ENCODE results near the gene CES2. TPM values are rescaled to one million over a fixed set of nuclear protein-coding genes. Genes with fewer than 3 reads are reported as not detected.
A peak's percentile ranks its signal among the peaks of the same experiment; 100 is the strongest.

CES2 gene
- polyA plus RNA-seq, 2 of the 4 experiments (the other 2 are of a cell fraction): 20.3 to 20.4 TPM

DNA sequence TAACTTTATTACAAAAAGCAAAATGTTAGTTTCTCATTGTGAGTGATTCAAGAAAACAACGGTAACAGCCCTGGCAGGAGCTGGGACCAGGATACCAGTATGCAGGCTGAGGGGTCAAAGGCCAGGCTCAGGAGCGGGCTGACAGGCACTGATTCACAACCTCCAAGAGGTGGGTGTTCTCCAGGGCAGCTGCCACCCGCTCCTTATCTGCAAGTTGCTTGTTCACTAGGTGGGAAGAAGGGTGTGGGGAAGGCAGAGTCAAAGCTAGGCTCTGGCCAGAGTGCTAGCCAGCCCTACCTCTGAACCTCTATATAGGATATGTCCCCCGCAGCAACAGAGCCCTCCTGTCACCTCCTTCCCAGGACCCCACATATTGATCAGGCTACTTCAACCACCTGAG is 3.2 kb upstream of the CES2 start:
- WGBS (ENCODE audit: missing lambda C conversion rate): 92% methylated on average over 4 of the region's 4 CpGs
- Histone ChIP-seq H3K4me1 (peaks cover 44% of the 10 kb centered on the region), H3K9me3 (no peaks in the 10 kb centered on the region), H3K27ac (no peak overlapping the region), H3K4me3 (no peak overlapping the region), H3K4me2 (no peak overlapping the region)
- FAIRE-seq: no peak
- no peak for DNase-seq (ENCODE audit: low read depth in 1 of 2, low spot score in 1 of 2)
- ATAC-seq: no peak
- CTCF ChIA-PET: interaction anchor here (0.6 to 5.4 kb wide), 4 partner anchors 12 to 420 kb away, joined by 3 to 56 read pairs (median 6); no protein-coding TSS in a partner anchor
- TF ChIP-seq, protein P1, sequence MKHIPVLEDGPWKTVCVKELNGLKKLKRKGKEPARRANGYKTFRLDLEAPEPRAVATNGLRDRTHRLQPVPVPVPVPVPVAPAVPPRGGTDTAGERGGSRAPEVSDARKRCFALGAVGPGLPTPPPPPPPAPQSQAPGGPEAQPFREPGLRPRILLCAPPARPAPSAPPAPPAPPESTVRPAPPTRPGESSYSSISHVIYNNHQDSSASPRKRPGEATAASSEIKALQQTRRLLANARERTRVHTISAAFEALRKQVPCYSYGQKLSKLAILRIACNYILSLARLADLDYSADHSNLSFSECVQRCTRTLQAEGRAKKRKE (CRISPR knock-in tag; IDR thresholded peaks at IDR 0.05; ENCODE audit: low read depth): no peak
- TF ChIP-seq ZC3H11A (IDR thresholded peaks at IDR 0.05) (no peak), SMC3 (IDR thresholded peaks at IDR 0.05) (no peak), SREBF2 (IDR thresholded peaks at IDR 0.05) (no peak), FOSL2 (IDR thresholded peaks at IDR 0.05) (no peak), FOSL2 (CRISPR knock-in tag; IDR thresholded peaks at IDR 0.05) (no peak), HEYL (CRISPR knock-in tag; IDR thresholded peaks at IDR 0.05) (no peak), EP300 (IDR thresholded peaks at IDR 0.05) (no peak), EHF (CRISPR knock-in tag; IDR thresholded peaks at IDR 0.05) (no peak), CHD4 (IDR thresholded peaks at IDR 0.05; ENCODE audit: borderline replicate concordance) (no peak)
- TF ChIP-seq, protein P2, sequence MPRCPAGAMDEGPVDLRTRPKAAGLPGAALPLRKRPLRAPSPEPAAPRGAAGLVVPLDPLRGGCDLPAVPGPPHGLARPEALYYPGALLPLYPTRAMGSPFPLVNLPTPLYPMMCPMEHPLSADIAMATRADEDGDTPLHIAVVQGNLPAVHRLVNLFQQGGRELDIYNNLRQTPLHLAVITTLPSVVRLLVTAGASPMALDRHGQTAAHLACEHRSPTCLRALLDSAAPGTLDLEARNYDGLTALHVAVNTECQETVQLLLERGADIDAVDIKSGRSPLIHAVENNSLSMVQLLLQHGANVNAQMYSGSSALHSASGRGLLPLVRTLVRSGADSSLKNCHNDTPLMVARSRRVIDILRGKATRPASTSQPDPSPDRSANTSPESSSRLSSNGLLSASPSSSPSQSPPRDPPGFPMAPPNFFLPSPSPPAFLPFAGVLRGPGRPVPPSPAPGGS (IDR thresholded peaks at IDR 0.05): no peak
- TF ChIP-seq, protein P3, sequence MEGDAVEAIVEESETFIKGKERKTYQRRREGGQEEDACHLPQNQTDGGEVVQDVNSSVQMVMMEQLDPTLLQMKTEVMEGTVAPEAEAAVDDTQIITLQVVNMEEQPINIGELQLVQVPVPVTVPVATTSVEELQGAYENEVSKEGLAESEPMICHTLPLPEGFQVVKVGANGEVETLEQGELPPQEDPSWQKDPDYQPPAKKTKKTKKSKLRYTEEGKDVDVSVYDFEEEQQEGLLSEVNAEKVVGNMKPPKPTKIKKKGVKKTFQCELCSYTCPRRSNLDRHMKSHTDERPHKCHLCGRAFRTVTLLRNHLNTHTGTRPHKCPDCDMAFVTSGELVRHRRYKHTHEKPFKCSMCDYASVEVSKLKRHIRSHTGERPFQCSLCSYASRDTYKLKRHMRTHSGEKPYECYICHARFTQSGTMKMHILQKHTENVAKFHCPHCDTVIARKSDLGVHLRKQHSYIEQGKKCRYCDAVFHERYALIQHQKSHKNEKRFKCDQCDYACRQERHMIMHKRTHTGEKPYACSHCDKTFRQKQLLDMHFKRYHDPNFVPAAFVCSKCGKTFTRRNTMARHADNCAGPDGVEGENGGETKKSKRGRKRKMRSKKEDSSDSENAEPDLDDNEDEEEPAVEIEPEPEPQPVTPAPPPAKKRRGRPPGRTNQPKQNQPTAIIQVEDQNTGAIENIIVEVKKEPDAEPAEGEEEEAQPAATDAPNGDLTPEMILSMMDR (IDR thresholded peaks at IDR 0.05): no peak
- POLR2A ChIA-PET: no interaction called here

DNA sequence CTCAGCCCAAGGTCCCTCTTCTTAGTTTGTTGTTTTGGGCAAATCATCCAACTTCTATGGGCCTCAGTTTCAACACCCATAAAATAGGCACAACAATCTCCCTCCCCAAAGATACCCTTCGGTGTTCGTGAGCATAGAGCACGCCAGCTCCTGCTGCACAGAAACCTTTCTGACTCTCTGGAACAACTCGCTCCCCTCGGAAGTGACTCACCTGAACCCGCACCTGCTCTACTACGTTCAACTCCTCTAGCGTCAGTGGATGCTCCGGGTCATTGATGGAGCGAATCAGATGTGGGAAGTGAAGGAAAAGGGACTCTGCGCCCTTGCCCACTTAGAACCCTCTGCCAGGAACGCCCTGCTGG is 1.6 kb upstream of the CES2 start:
- 0% methylated on average over 10 of the region's 12 CpGs for WGBS (ENCODE audit: missing lambda C conversion rate)
- ATAC-seq (0 out of 6 replicates have a peak, but pooled peaks of 1 of the 2 experiments have one; percentile 2), FAIRE-seq (no peak), DNase-seq (ENCODE audit: low read depth in 1 of 2, low spot score in 1 of 2) (peak in 1 of 2 experiments; percentile 55)
- TF ChIP-seq TFCP2L1 (CRISPR knock-in tag; IDR thresholded peaks at IDR 0.05): no peak
- TF ChIP-seq KDM1A (IDR thresholded peaks at IDR 0.05; ENCODE audit: low read depth): 0 out of 2 replicates have a peak, but pooled peaks have one; percentile 49
- Histone ChIP-seq H3K4me2 (peak overlapping the region; percentile 88), H3K4me3 (peak overlapping the region; percentile 81), H3K27ac (peak overlapping the region; percentile 94 to 99), H3K9me3 (no peaks in the 10 kb centered on the region), H3K4me1 (peaks cover 28% of the 10 kb centered on the region)
- ChIA-PET POLR2A (interaction anchor here (1.2 kb wide), 1 partner anchor 122 kb away, joined by 3 read pairs; no protein-coding TSS in a partner anchor), CTCF (interaction anchor here (1.1 to 5.4 kb wide), 2 partner anchors 13 to 39 kb away, joined by 7 to 56 read pairs; no protein-coding TSS in a partner anchor)

DNA sequence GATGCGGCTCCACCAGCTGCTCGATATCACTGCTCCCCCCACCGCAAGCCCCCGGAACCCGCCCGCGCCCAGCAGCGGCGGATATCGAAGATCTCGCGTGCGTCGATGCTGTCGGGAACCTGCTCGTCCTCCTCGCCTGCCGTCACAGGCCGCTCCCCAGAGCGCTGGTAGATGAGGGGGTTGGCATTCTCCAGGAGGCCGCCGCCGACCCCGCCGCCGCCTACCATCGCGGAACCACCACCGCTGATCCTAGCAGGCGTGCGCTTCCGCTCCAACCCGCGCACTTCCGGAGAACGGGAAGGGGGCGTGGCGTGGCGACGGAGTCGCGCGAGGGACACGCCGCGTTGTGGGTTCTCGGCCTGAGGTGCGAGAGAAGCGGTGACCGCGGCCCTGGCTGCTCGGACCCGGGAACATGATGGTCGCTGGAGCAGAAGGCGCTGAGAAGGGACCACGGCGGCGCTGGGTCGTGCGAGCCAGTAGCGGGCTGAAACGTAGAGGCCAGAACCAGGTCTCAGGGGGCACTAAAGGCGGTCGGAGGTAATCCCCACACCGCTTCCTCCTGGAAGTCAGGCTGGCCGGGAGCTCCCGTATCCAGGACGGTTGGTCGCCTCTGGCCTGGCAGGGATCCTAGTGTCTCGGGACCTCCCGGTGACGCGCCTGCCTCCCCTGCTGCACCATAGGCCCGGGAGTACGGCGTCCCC is 1.0 kb upstream of the CES2 start, which contains the start of gene CIAO2B:
TSS of gene CIAO2B (minus strand) at position 265 of the 701 bp plus-strand sequence. CDS start at position 227, 38 bp downstream.
- peak; percentile 88 to 91 for DNase-seq (ENCODE audit: low read depth in 1 of 2, low spot score in 1 of 2)
- FAIRE-seq: peak; percentile 63
- Histone ChIP-seq H3K4me3 (peak within 1 kb of the TSS; percentile 81), H3K4me1 (peaks cover 28% of the 10 kb centered on the region), H3K9me3 (no peaks in the 10 kb centered on the region), H3K27ac (peak within 1 kb of the TSS; percentile 94 to 99), H3K4me2 (peak within 1 kb of the TSS; percentile 99)
- CTCF ChIA-PET: interaction anchor here (0.8 to 5.4 kb wide), 2 partner anchors 9 to 40 kb away, joined by 3 to 56 read pairs; partner anchors contain the start of gene RRAD
- WGBS (ENCODE audit: missing lambda C conversion rate): under 1% methylated on average over 22 of the region's 76 CpGs
- POLR2A ChIA-PET: interaction anchor here (1.2 kb wide), 1 partner anchor 122 kb away, joined by 3 read pairs; no protein-coding TSS in a partner anchor
- ATAC-seq: peak; percentile 79 to 91
- TF ChIP-seq PHF8 (IDR thresholded peaks at IDR 0.05; ENCODE audit: borderline replicate concordance, low read depth) (peak; percentile 91), CHD2 (IDR thresholded peaks at IDR 0.05; ENCODE audit: low read length, partially characterized antibody) (peak; percentile 62), CBX2 (IDR thresholded peaks at IDR 0.05; ENCODE audit: borderline replicate concordance, low read depth) (no peak), MAZ (IDR thresholded peaks at IDR 0.05; ENCODE audit: borderline replicate concordance, low read depth, low read length) (no peak), BHLHE40 (IDR thresholded peaks at IDR 0.05; ENCODE audit: low read depth, low read length) (0 out of 2 replicates have a peak, but pooled peaks have one; percentile 11), CBX8 (IDR thresholded peaks at IDR 0.05) (no peak), HOXB13 (CRISPR knock-in tag; IDR thresholded peaks at IDR 0.05; ENCODE audit: low read depth) (no peak), JUN (IDR thresholded peaks at IDR 0.05) (peak; percentile 86 to 97), NFE2L2 (conservative IDR thresholded peaks at IDR 0.05; ENCODE audit: low read length) (no peak)
- TF ChIP-seq, protein P4, sequence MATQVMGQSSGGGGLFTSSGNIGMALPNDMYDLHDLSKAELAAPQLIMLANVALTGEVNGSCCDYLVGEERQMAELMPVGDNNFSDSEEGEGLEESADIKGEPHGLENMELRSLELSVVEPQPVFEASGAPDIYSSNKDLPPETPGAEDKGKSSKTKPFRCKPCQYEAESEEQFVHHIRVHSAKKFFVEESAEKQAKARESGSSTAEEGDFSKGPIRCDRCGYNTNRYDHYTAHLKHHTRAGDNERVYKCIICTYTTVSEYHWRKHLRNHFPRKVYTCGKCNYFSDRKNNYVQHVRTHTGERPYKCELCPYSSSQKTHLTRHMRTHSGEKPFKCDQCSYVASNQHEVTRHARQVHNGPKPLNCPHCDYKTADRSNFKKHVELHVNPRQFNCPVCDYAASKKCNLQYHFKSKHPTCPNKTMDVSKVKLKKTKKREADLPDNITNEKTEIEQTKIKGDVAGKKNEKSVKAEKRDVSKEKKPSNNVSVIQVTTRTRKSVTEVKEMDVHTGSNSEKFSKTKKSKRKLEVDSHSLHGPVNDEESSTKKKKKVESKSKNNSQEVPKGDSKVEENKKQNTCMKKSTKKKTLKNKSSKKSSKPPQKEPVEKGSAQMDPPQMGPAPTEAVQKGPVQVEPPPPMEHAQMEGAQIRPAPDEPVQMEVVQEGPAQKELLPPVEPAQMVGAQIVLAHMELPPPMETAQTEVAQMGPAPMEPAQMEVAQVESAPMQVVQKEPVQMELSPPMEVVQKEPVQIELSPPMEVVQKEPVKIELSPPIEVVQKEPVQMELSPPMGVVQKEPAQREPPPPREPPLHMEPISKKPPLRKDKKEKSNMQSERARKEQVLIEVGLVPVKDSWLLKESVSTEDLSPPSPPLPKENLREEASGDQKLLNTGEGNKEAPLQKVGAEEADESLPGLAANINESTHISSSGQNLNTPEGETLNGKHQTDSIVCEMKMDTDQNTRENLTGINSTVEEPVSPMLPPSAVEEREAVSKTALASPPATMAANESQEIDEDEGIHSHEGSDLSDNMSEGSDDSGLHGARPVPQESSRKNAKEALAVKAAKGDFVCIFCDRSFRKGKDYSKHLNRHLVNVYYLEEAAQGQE (IDR thresholded peaks at IDR 0.05): peak; percentile 66
- TF ChIP-seq, protein P5, sequence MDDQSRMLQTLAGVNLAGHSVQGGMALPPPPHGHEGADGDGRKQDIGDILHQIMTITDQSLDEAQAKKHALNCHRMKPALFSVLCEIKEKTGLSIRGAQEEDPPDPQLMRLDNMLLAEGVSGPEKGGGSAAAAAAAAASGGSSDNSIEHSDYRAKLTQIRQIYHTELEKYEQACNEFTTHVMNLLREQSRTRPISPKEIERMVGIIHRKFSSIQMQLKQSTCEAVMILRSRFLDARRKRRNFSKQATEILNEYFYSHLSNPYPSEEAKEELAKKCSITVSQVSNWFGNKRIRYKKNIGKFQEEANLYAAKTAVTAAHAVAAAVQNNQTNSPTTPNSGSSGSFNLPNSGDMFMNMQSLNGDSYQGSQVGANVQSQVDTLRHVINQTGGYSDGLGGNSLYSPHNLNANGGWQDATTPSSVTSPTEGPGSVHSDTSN (IDR thresholded peaks at IDR 0.05): no peak
